ENCODE data around the gene EXT2.

Gene EXT2

DNA sequence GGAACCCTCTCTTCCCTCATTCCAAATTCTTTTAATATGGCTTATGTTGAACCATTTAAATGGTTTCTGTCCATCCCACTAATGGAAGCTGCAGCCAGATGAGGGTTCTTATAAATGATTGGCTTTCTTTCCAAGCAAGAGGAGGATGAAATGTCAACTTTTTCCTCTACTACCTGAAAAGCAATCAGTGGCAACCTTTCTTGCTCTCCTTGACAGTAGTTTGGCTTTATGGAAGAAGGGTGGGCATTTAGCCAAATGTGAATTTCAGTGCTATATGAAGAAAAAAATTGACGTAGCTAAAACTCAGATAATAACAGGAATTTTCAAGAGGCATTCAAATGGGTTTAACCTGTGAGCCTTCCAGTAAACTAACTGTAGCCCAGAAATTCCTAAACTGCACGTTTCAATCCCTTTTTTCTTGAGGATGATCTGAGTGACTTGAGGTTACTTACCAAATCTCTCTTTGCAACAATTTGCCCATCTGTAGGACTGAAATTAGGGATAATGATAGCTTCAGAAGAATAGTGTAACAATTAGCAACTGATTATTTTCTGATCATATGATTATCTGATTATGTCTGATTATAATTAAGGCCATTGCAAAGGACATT, 90.9 kb downstream of the EXT2 start:
- DNase-seq (ENCODE audit: low read depth, low spot score) = no peak
- in situ Hi-C loops (cut with HindIII; ENCODE audit: low sequenced_read_pairs) = no loop called here
- no peak overlapping the region for H3K4me3 ChIP-seq (ENCODE audit: low read depth, low read length)
- TF ChIP-seq, protein P1, sequence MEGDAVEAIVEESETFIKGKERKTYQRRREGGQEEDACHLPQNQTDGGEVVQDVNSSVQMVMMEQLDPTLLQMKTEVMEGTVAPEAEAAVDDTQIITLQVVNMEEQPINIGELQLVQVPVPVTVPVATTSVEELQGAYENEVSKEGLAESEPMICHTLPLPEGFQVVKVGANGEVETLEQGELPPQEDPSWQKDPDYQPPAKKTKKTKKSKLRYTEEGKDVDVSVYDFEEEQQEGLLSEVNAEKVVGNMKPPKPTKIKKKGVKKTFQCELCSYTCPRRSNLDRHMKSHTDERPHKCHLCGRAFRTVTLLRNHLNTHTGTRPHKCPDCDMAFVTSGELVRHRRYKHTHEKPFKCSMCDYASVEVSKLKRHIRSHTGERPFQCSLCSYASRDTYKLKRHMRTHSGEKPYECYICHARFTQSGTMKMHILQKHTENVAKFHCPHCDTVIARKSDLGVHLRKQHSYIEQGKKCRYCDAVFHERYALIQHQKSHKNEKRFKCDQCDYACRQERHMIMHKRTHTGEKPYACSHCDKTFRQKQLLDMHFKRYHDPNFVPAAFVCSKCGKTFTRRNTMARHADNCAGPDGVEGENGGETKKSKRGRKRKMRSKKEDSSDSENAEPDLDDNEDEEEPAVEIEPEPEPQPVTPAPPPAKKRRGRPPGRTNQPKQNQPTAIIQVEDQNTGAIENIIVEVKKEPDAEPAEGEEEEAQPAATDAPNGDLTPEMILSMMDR (IDR thresholded peaks at IDR 0.05; ENCODE audit: low read depth, low read length) = no peak

DNA sequence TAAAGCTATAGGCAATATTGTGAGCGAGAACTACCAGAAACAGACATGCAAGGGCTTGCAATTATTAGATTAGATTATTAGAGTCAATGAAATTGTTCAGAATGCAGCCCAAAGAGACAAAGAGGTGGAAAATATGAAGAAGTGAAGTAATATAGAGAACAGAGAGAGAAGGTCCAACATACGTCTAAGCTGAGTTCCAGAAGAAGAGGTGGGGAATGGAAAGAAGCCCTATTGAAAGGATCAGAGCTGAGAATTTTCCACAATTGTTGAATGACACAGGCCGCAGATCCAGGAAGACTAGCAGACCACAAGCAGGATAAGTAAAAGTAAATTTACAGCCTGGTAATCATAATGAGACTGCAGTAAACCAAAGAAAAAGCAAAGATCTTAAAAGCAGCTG, 93.2 kb downstream of the EXT2 start:
- in situ Hi-C loops (cut with HindIII; ENCODE audit: low sequenced_read_pairs) = no loop called here
- DNase-seq (ENCODE audit: low read depth, low spot score) = peak; percentile 24
- no peak overlapping the region for H3K4me3 ChIP-seq (ENCODE audit: low read depth, low read length)
- TF ChIP-seq, protein P1 (IDR thresholded peaks at IDR 0.05; ENCODE audit: low read depth, low read length) = no peak

DNA sequence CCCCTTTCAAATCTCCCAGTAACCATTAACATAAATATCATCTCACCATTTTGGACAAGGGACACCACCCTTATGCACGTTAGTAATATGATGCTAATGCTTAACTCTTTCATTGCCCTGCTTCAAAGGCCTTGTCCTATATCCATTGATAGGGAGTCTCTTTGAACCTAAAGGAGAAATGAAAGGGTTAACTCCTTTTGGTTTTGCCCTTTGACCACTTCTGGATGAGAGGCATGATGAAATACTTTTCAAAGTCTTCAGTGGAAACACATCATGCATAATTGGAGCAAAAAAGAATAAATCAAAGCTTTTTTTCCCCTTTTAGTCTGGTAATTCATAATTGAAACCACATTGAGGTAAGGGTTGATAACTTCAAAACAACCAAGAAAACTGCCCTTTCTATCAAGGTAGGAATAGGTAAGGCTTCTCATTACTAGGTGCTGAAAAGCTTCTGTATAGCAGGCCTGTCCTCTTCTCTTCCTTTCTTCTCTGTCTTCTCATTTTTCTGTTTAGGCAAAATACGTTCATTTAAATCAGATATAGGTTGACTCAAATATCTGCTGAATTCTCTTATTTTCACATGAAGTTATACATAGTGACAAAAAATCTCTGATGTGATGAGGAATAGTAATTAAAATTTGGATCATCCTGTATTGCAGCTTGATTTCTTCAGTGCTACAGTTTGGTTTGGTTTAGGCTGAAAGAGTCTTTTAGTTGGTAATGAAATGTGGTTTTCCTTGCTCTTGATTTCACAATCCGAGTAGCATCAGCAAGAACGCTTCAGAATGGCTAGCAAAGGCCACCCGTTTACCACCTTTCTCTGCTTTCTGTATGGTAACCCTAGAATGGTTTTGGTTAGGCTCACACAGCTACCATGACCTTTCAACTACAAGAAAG, 94.8 kb downstream of the EXT2 start:
- no peak overlapping the region for H3K4me3 ChIP-seq (ENCODE audit: low read depth, low read length)
- in situ Hi-C loops (cut with HindIII; ENCODE audit: low sequenced_read_pairs) = no loop called here
- TF ChIP-seq, protein P1 (IDR thresholded peaks at IDR 0.05; ENCODE audit: low read depth, low read length) = no peak
- DNase-seq (ENCODE audit: low read depth, low spot score) = no peak

DNA sequence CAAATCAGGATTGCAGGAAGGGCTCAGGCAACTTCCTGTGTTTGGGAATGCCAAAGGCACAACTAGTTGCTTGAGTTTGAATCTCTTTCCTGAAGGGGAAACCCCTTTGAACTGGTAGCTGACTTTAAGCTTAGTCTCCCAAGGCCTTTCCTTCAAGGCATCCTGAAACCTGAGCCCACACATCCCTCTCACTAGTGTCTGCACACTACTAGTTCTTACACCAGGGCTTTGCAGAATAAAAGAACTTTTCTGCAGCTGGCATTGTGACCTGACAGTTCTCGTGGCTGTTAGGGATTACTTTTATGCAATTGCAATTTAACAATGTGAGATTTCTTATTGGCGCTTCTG, 95.4 kb downstream of the EXT2 start:
- in situ Hi-C loops (cut with HindIII; ENCODE audit: low sequenced_read_pairs) = no loop called here
- DNase-seq (ENCODE audit: low read depth, low spot score) = no peak
- H3K4me3 ChIP-seq (ENCODE audit: low read depth, low read length) = no peak overlapping the region
- TF ChIP-seq, protein P1 (IDR thresholded peaks at IDR 0.05; ENCODE audit: low read depth, low read length) = no peak

DNA sequence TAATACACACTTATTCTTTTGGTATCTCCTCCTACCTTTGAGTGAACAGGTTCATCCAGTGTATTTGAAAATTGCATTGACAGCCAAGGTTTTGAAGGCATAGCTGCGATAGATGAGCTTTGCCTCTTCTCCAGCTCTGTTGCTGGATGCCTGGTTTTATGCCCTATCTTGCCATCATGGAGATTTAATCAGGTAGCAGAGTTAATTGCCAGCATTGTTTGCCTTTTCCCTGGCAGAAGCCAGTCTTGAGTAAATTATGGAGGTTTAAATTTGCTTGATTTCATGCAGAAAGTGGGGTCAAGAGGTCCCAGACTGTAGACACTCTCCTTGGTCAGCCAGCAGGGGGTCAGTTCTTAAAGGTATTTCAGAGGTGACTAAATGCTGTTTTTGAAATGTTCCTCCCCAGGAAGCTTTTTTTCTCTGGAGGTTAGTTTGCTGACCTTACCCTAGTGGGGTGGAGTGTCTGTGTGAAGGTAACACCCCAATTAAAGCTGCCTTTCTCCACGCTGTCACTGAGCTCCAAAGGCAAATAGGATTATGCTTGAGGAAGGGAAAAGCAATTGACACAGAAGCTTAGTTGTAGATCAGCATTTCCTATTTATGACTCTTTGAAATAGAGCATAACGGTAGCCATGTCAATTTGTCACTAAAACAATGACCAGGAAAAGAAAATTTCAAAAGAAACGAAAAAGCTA, 96.0 kb downstream of the EXT2 start:
- DNase-seq (ENCODE audit: low read depth, low spot score) = no peak
- in situ Hi-C loops (cut with HindIII; ENCODE audit: low sequenced_read_pairs) = no loop called here
- H3K4me3 ChIP-seq (ENCODE audit: low read depth, low read length) = no peak overlapping the region
- TF ChIP-seq, protein P1 (IDR thresholded peaks at IDR 0.05; ENCODE audit: low read depth, low read length) = no peak

DNA sequence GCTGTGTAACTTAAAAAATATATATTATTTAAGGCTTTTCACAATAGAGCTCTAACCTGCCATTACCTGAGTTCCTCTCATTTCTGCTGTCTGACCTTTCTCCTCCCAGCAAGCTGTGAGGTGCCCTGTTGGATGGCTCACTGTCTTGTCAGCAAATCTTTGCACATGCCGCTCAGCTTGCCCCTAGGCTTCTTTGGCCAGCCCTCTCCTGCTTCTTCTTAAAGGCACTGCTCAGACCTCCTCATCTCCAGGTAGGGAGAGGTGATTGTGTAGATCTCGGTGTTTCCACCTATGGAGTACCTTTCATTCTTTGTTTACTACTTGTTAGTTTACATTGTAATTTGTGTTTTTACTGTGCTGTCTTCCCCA, 96.5 kb downstream of the EXT2 start:
- in situ Hi-C loops (cut with HindIII; ENCODE audit: low sequenced_read_pairs) = no loop called here
- no peak for DNase-seq (ENCODE audit: low read depth, low spot score)
- no peak overlapping the region for H3K4me3 ChIP-seq (ENCODE audit: low read depth, low read length)
- TF ChIP-seq, protein P1 (IDR thresholded peaks at IDR 0.05; ENCODE audit: low read depth, low read length) = no peak

Measured in astrocyte of the spinal cord (primary cell).